ENCODE data around the gene GPR63. TPM values are rescaled to one million over a fixed set of nuclear protein-coding genes. Genes with fewer than 3 reads are reported as not detected.

GPR63 gene
- polyA plus RNA-seq, 12 donors, result 2.1 to 4.6 (median 3.2) TPM; not detected in 1

DNA sequence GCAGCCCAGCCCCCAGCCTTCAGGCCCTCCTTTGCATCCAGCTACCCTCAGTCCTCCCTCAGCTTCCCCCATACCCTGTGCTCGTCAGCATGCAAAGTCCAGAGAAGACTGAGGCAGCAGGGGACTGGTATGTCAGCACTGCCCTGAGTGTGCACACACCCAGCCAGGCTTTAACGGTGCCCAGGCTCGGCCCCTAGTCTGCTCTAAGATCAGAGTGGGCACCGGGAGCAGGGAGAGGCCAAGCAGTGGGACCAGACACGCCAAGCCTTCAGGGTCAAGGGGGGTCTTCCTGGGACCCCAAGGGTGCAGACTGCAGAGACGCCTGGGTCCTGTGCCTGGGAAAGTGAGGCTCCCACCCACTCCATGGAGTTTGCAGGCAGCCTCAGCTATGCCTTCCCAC is 74.7 kb downstream of the GPR63 start:
- no peak for DNase-seq

GRCh38 chr6:96761794-96762193 is 75.5 kb downstream of the GPR63 start:
- DNase-seq, result no peak

DNA sequence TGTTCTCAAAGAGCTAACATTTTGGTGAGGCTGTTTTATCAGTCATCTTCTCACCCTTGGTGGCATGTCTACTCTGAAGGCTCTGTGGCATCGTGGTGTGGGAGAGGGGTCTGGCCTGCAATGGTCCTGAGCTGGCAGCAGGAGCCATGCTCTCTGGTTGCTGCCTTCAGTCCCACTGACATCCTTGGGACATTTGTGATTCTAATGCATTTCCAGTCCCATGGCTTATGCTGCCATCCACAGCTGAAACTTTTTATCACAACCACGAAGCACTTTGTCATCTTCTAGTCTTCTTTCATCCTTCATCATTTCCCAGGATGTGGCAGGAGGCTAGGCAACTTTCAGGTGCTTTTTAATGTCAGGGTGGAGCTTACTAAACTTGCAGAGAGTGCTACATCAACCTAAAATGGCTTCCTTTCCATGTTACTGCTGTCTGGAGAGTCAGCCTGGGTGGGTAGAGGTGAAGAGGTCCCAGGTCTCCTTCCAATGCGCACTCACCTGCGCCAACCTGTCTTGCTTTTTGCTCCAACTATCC is 77.1 kb downstream of the GPR63 start:
- DNase-seq, result no peak

DNA sequence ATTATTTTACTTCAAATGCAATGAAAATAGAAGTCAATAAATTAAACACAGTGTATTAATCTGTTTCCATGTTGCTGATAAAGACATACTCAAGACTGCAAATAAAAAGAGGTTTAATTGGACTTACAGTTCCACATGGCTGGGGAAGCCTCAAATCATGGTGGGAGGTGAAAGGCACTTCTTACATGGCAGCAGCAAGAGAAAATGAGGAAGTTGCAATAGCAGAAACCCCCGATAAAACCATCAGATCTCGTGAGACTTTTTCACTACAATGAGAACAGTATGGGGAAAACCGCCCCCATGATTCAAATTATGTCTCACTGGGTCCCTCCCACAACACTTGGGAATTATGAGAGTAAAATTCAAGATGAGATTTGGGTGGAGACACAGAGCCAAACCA is 82.2 kb downstream of the GPR63 start:
- no peak for DNase-seq

- no peak for DNase-seq
Observed at GRCh38 chr6:96749891-96750290, 87.4 kb downstream of the GPR63 start.

Other genes with a start within 250 kb of the GPR63 start
- 10 to 100 TPM in 11 of 12 donors, not detected in 1; 17.9 to 41.4 (median 34.7) TPM for gene NDUFAF4, start 60.4 kb upstream of the GPR63 start, polyA plus RNA-seq (ENCODE audit: insufficient read length in 12 of 12)
- under 1 TPM in 6 of 12 donors, not detected in 6; 0.06 to 0.16 (median 0.14) TPM for gene KLHL32, start 87.3 kb upstream of the GPR63 start, polyA plus RNA-seq (ENCODE audit: insufficient read length in 12 of 12)

Data from muscle of arm (tissue), 12 donors.